ENCODE measurements around the gene TNIP2.

The TNIP2 gene

DNA sequence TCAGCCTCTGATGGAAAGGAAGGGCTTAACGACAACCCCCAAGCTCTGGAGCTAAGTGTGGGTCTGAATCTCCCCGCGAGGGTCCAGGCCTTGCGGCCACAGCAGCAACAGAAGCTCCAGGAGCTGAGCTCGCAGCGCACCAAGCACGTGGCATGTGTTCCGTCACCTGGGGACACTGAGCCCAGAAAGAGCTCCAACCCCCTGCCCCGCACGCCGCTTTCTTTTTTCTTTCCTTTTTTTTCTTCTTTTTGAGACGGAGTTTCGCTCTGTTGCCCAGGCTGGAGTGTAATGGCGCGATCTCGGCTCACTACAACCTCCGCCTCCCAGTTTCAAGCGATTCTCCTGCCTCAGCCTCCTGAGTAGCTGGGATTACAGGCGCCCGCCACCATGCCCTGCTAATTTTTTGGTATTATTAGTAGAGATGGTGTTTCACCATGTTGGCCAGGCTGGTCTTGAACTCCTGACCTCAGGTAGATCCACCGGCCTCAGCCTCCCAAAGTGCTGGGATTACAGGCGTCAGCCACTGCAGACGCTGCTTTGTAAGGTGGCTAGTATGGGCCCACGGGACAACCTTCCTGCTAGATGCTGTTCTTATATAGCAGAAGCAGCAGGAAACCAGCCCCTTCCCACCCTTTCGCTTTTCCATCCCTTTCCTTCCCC lies 685 bp upstream of the TNIP2 start:
- H3K9ac ChIP-seq (ENCODE audit: insufficient read length), result no peak overlapping the region
- no peak for TF ChIP-seq FOXP2 (optimal IDR thresholded peaks at IDR 0.05; ENCODE audit: control extremely low read depth, extremely low read length, insufficient read depth)
- TF ChIP-seq EZH2 (IDR thresholded peaks at IDR 0.05), result no peak
- no peak for TF ChIP-seq POLR2AphosphoS5 (IDR thresholded peaks at IDR 0.05; ENCODE audit: borderline replicate concordance, low read depth, low read length)
- H3K9me3 ChIP-seq (ENCODE audit: low read depth, low read length), result no peaks in the 10 kb centered on the region
- H3K27ac ChIP-seq, result no peak overlapping the region
- peak overlapping the region; percentile 78 for H3K4me3 ChIP-seq
- H3K36me3 ChIP-seq (ENCODE audit: insufficient read depth, low read length), result no peaks in the 10 kb centered on the region
- no peak for DNase-seq (ENCODE audit: low read depth, low spot score)

DNA sequence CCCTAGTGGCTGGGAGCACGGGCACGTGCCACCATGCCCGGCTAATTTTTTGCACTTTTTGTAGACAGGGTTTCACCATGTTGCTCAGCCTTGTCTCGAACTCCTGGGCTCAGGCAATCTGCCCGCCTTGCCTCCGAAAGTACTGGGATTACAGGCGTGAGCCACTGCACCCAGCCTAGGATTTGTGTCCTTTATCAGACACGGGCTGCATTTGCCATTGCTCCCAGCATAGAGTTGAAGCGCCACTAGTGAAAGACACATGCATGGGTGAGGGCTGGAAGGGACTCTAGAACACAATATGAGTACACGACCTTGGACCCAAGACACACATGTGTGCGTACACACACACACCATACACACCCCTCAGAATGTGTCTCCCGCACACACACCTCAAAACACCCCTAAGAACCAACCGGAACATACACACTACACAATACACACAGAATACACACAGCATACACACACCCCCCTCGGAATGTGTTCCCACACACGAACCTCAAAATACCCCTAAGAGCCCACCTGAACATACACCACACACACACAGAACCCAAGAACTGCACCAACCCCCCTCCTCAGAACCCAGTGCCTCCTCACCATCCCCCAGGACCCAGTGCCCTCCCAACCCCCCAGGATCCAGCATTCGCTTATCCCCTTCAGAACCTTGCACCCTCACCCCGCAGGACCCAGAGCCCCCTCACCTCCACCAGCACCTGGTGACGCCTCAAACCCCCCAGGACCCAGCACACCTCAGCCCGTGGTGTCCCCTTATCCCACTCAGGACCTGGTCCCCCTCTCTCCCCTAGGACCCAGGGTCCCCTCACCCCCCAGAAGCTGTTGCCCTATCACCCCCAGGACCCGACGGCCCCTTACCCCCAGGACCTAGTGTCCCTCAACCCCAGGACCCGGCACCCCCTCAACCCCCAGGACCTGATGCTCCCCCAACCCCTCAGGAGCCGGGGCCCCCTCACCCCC lies 1.0 kb downstream of the TNIP2 start:
- DNase-seq (ENCODE audit: low read depth, low spot score), result no peak
- no peaks in the 10 kb centered on the region for H3K9me3 ChIP-seq (ENCODE audit: low read depth, low read length)
- H3K27ac ChIP-seq, result no peak overlapping the region
- no peaks in the 10 kb centered on the region for H3K36me3 ChIP-seq (ENCODE audit: insufficient read depth, low read length)
- peak overlapping the region; percentile 91 for H3K4me3 ChIP-seq
- TF ChIP-seq POLR2AphosphoS5 (IDR thresholded peaks at IDR 0.05; ENCODE audit: borderline replicate concordance, low read depth, low read length) (no peak), FOXP2 (optimal IDR thresholded peaks at IDR 0.05; ENCODE audit: control extremely low read depth, extremely low read length, insufficient read depth) (no peak), EZH2 (IDR thresholded peaks at IDR 0.05) (no peak)
- H3K9ac ChIP-seq (ENCODE audit: insufficient read length), result peak overlapping the region; percentile 76

DNA sequence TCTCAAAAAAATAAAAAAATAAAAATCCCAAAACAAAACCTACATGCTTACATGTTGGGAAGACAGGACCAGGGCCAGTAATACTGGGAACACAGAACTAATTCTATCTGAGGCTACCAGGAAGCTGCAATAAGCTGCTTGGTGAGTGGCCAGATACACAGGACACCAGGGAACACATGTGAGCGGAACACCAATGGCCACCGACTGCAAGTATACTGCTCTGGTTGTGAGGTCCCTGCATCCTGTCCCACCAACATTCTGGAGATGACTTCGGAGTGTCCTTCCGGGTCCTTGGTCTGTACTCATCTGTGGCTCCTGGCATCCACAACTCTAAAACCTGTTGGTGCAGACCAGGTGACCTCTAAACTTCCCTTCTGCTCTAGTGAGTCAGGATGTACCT lies 2.7 kb downstream of the TNIP2 start:
- H3K36me3 ChIP-seq (ENCODE audit: insufficient read depth, low read length), result no peaks in the 10 kb centered on the region
- no peak for TF ChIP-seq FOXP2 (optimal IDR thresholded peaks at IDR 0.05; ENCODE audit: control extremely low read depth, extremely low read length, insufficient read depth)
- TF ChIP-seq EZH2 (IDR thresholded peaks at IDR 0.05), result no peak
- TF ChIP-seq POLR2AphosphoS5 (IDR thresholded peaks at IDR 0.05; ENCODE audit: borderline replicate concordance, low read depth, low read length), result no peak
- no peak overlapping the region for H3K4me3 ChIP-seq
- no peak for DNase-seq (ENCODE audit: low read depth, low spot score)
- no peak overlapping the region for H3K9ac ChIP-seq (ENCODE audit: insufficient read length)
- no peaks in the 10 kb centered on the region for H3K9me3 ChIP-seq (ENCODE audit: low read depth, low read length)
- H3K27ac ChIP-seq, result no peak overlapping the region

DNA sequence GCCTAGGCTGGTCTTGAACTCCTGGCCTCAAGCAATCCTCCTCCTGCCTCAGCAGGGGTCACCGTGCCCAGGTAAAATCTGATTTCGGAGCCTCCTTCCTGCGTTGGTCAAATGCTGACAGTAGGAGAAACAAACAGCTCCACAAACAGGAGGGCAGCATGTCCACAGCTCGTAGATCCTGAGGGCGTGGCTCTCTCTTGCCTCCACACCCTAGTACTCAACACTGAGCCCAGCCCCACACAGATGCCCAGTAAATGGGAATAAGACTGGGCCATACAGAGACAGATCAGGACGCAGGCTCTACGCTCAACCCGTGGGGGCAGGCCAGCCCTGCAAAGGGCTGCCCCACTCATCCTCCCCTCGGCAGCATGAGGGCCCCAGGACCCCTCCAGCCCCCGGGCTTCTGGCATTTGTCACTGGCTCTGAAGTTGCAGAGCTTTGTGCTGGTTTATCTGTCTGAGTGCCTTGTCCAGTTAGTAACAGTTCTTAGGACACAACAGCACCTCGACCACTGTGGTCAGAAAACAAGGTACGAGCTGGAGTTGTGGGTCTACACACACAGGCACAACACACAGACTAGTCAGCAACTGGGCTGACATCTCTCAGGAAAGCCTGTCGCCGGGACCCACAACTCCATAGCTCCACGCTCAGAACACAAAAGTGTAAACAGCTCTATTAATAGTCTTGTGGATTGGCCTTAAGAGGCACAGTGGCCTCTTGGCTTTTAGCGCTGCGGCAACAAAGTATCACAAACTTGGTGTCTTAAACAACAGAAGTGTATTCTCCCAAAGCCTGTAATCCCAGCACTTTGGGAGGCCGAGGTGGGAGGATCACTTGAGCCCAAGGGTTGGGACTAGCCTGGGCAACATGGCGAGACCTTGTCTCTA lies 5.2 kb downstream of the TNIP2 start:
- Histone ChIP-seq H3K27ac (no peak overlapping the region), H3K9ac (ENCODE audit: insufficient read length) (no peak overlapping the region), H3K9me3 (ENCODE audit: low read depth, low read length) (no peaks in the 10 kb centered on the region), H3K36me3 (ENCODE audit: insufficient read depth, low read length) (peaks cover 18% of the 10 kb centered on the region; the same call in 1 of the 2 replicates), H3K4me3 (no peak overlapping the region)
- DNase-seq (ENCODE audit: low read depth, low spot score), result no peak
- TF ChIP-seq POLR2AphosphoS5 (IDR thresholded peaks at IDR 0.05; ENCODE audit: borderline replicate concordance, low read depth, low read length), result no peak
- no peak for TF ChIP-seq EZH2 (IDR thresholded peaks at IDR 0.05)
- no peak for TF ChIP-seq FOXP2 (optimal IDR thresholded peaks at IDR 0.05; ENCODE audit: control extremely low read depth, extremely low read length, insufficient read depth)

DNA sequence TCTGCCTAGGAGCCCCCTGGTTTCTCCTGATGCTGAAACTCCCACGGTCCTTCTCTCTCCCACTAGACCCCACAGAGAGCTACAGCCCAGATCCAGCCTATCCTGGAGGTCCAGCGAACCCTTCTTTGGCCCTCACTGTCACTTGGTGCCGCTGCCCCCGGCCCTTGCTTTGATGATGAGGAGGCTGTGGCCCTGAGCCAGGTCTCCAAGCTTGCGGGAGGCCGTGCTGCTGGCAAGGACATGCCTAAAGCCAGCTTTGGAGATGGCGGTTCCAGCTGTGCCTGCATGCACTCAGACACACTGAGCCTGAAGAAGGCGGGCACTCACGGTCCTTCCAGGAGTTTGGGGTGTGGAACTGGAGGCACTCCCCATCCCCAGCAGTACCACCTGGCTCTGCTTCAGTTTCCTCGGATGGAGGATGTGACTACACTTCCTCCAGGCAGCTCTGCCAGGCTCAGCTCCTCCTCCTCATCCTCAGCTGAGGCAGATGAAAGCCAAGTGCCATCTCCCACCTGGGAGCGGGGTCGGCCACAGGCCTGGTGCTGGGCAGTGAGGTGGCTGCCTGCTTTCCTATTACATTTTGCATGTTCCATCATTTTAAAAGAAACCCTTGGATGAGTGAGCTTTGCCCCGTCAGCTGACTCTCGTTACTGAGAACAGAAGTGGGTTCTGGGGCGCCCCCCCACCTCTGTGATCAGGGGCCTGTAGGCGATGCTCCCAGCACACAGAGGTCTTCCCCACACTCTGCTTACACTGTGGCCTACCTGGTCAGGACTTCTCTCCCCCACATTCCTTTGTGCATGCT lies 9.0 kb downstream of the TNIP2 start:
- no peak for DNase-seq (ENCODE audit: low read depth, low spot score)
- H3K9me3 ChIP-seq (ENCODE audit: low read depth, low read length), result no peaks in the 10 kb centered on the region
- H3K27ac ChIP-seq, result no peak overlapping the region
- no peak overlapping the region for H3K9ac ChIP-seq (ENCODE audit: insufficient read length)
- peaks cover 35% of the 10 kb centered on the region; the same call in 1 of the 2 replicates for H3K36me3 ChIP-seq (ENCODE audit: insufficient read depth, low read length)
- TF ChIP-seq EZH2 (IDR thresholded peaks at IDR 0.05) (no peak), POLR2AphosphoS5 (IDR thresholded peaks at IDR 0.05; ENCODE audit: borderline replicate concordance, low read depth, low read length) (no peak), FOXP2 (optimal IDR thresholded peaks at IDR 0.05; ENCODE audit: control extremely low read depth, extremely low read length, insufficient read depth) (no peak)
- H3K4me3 ChIP-seq, result no peak overlapping the region

DNA sequence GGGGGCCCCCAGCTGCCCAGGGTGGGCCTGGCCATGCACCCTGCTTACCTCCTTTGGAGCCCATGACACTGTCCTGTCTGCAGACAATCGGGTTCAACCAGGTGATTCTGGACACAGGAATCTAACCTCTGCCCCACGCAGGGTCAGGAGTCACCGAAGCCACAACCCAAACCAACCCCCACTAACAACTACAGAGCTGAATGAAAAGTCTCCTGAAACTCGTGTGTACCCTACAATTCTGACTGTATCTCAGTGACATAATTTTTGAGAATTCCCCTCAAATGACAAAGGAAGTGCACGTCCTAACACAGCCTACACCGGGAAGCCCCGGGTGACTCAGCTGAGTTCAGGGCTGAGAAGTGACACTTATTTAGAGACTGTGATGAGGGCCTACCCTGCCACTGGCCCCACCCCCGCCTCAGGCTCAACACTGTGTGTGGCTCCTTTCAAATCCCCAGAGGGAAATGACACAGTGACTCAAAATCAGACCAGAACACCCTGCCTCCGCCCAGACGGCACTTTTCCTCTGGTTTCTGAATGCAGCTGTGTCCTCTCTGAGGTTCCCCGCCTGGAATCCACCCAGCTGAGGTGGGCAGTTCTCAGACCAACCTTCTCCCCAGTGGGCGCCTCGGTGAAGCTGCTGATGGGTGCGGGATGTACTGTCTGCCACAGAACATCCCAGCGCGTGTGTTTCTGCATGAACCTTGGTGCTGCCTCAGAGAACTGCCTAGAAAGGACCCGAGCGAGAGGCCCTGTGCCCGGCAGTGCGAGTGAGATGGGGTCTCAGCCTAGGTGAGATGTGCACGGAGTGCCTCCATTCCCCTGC lies 9.9 kb downstream of the TNIP2 start:
- Histone ChIP-seq H3K9ac (ENCODE audit: insufficient read length) (no peak overlapping the region), H3K27ac (no peak overlapping the region), H3K36me3 (ENCODE audit: insufficient read depth, low read length) (peaks cover 35% of the 10 kb centered on the region; the same call in 1 of the 2 replicates), H3K9me3 (ENCODE audit: low read depth, low read length) (no peaks in the 10 kb centered on the region), H3K4me3 (no peak overlapping the region)
- DNase-seq (ENCODE audit: low read depth, low spot score), result no peak
- no peak for TF ChIP-seq FOXP2 (optimal IDR thresholded peaks at IDR 0.05; ENCODE audit: control extremely low read depth, extremely low read length, insufficient read depth)
- no peak for TF ChIP-seq POLR2AphosphoS5 (IDR thresholded peaks at IDR 0.05; ENCODE audit: borderline replicate concordance, low read depth, low read length)
- no peak for TF ChIP-seq EZH2 (IDR thresholded peaks at IDR 0.05)
